ENCODE data around the gene IL2RG.
A peak's percentile ranks its signal among the peaks of the same experiment; 100 is the strongest.

Gene IL2RG

DNA sequence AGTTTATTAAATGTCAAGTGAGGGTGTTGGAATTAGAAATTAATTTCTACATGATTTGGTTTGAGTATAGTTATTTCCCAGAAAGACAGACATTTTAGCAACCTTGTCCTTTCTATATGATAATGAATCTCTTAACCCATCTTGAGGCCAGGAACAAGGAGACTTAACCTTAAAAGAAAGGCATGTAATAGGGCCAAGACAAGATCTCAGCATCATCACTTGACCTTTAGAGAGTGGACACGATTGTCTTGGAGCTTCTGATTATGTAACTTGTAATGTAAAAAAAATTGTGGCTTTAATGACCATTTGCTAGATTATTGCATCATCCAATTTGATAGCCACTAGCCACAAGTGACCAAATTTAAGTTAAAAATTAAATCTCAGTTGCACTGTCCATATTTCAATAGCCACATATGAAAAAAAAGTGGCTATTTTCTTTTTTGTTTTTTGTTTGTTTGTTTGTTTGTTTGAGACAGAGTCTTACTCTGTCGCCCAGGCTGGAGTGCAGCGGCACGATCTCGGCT is 29.2 kb downstream of the IL2RG start:
- DNase-seq (ENCODE audit: low read depth), result no peak
- no peak overlapping the region for H3K4me3 ChIP-seq (ENCODE audit: low read depth, low read length)
- no peak for TF ChIP-seq CTCF (IDR thresholded peaks at IDR 0.05; ENCODE audit: low read depth, low read length, missing control alignments)

DNA sequence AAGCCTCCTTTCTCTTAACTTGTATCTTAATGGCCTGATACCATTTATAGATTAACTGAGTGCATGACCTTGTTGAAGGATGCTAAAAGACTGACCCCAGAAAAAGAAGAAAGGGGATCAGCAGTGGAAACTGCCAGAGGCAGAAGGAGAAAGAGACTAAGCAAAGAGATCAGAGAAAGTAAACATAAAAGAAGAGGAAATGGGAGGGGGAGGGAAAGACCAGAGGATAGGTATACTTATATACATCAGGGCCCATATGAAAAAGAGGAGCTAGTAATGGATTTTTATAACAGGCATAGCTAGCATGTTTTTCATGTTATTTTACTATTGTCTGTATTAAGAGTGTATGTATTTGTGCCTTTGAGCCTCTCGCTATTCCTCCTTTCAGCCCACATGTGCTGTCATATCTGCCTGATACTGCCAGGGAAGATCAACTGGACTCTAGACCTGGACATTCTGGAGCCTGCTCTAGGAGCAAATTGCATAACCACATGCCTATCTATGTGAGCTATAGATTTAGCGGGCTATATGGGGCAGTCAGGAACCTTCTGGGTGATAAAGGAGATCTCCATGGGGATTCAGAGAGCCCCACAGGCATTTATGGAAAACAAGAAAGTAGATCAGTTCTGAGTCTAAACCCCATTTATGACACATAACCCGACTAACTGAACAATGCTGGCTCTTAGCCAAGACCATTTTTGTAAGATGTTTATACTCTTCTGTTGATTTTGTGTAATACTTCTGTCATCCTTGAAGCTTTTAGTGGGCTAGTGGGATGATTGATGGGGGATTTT is 29.9 kb downstream of the IL2RG start:
- no peak overlapping the region for H3K4me3 ChIP-seq (ENCODE audit: low read depth, low read length)
- TF ChIP-seq CTCF (IDR thresholded peaks at IDR 0.05; ENCODE audit: low read depth, low read length, missing control alignments), result no peak
- no peak for DNase-seq (ENCODE audit: low read depth)

- TF ChIP-seq CTCF (IDR thresholded peaks at IDR 0.05; ENCODE audit: low read depth, low read length, missing control alignments), result no peak
- H3K4me3 ChIP-seq (ENCODE audit: low read depth, low read length), result no peak overlapping the region
- no peak for DNase-seq (ENCODE audit: low read depth)
Observed at GRCh38 chrX:71070531-71070930, 40.8 kb downstream of the IL2RG start.

GRCh38 chrX:71068044-71068918 is 43.1 kb downstream of the IL2RG start, which contains the start of gene SNX12:
Gene SNX12 (minus strand): TSS chrX:71068334. CDS start chrX:71068306, 28 bp downstream.
- no peak for TF ChIP-seq CTCF (IDR thresholded peaks at IDR 0.05; ENCODE audit: low read depth, low read length, missing control alignments)
- peak within 1 kb of the TSS; percentile 80 for H3K4me3 ChIP-seq (ENCODE audit: low read depth, low read length)
- peak; percentile 86 for DNase-seq (ENCODE audit: low read depth)

GRCh38 chrX:71067712-71068043 is 43.7 kb downstream of the IL2RG start:
- no peak for TF ChIP-seq CTCF (IDR thresholded peaks at IDR 0.05; ENCODE audit: low read depth, low read length, missing control alignments)

GRCh38 chrX:71067089-71067488 is 44.3 kb downstream of the IL2RG start:
- DNase-seq (ENCODE audit: low read depth), result no peak
- no peak for TF ChIP-seq CTCF (IDR thresholded peaks at IDR 0.05; ENCODE audit: low read depth, low read length, missing control alignments)
- H3K4me3 ChIP-seq (ENCODE audit: low read depth, low read length), result peak overlapping the region; percentile 80

More at GRCh38 chrX:71067712-71068043, 43.7 kb downstream of the IL2RG start:
- DNase-seq (ENCODE audit: low read depth), result no peak
- peak overlapping the region; percentile 80 for H3K4me3 ChIP-seq (ENCODE audit: low read depth, low read length)
